Endothelial cell of coronary artery (primary cell): ENCODE results near the gene EME1. TPM values are rescaled to one million over a fixed set of nuclear protein-coding genes. Genes with fewer than 3 reads are reported as not detected.

Source experiments
- total RNA-seq: library from RNA; depleted of rRNA; stranded (reverse); fragments of >200 nt; gene quantifications from 2 replicates; pipeline ENCODE4 v1.2.3, GENCODE V29; 2014

The EME1 gene
- total RNA-seq: 3.6 and 4.0 TPM in 2 replicates

GRCh38 chr17:50372758-50373556, at the start of gene EME1, which contains the start of gene MRPL27:
Gene EME1 (plus strand): TSS chr17:50373229. CDS start chr17:50375209, 1,980 bp downstream.
Gene MRPL27 (minus strand): TSS chr17:50373184. CDS start chr17:50373170, 14 bp downstream.

GRCh38 chr17:50345432-50346312, 27.4 kb upstream of the EME1 start, which contains the start of gene XYLT2:
Gene XYLT2 (plus strand): TSS chr17:50346126. CDS start chr17:50346141, 15 bp downstream.

GRCh38 chr17:50397111-50397918, 24.3 kb downstream of the EME1 start, which contains the start of gene LRRC59:
Gene LRRC59 (minus strand): TSS chr17:50397523. CDS start chr17:50397317, 206 bp downstream.

GRCh38 chr17:50425682-50426471, 52.8 kb downstream of the EME1 start, which contains the start of gene ACSF2:
Gene ACSF2 (plus strand): TSS chr17:50426218. CDS start chr17:50426262, 44 bp downstream.

Other genes with a start within 250 kb of the EME1 start
- 2.8 and 5.0 TPM in 2 replicates for gene SAMD14, start 243.1 kb upstream of the EME1 start, total RNA-seq
- 30.9 and 46.6 TPM in 2 replicates for gene PPP1R9B, start 222.6 kb upstream of the EME1 start, total RNA-seq
- 0.75 TPM in 1 of 2 replicates, not detected in the other for gene SGCA, start 207.2 kb upstream of the EME1 start, total RNA-seq
- 1.2 and 725 TPM in 2 replicates for gene COL1A1, start 171.6 kb upstream of the EME1 start, total RNA-seq
- not detected in 2 replicates for gene TMEM92, start 98.8 kb upstream of the EME1 start, total RNA-seq
- 28.8 and 39.6 TPM in 2 replicates for gene XYLT2, start 27.1 kb upstream of the EME1 start, total RNA-seq
- 54.5 and 68.1 TPM in 2 replicates for gene MRPL27, start within 50 bp of the EME1 start, total RNA-seq
- 162 and 203 TPM in 2 replicates for gene LRRC59, start 24.3 kb downstream of the EME1 start, total RNA-seq
- 13.8 and 17.3 TPM in 2 replicates for gene ACSF2, start 53.0 kb downstream of the EME1 start, total RNA-seq
- not detected in 2 replicates for gene CHAD, start 95.7 kb downstream of the EME1 start, total RNA-seq
- gene RSAD1, start 105.6 kb downstream of the EME1 start, total RNA-seq: 17.4 and 18.9 TPM in 2 replicates
- 0.18 and 1.1 TPM in 2 replicates for gene MYCBPAP, start 135.2 kb downstream of the EME1 start, total RNA-seq
- under 0.01 and 0.09 TPM in 2 replicates for gene EPN3, start 159.5 kb downstream of the EME1 start, total RNA-seq
- gene SPATA20, start 173.9 kb downstream of the EME1 start, total RNA-seq: 37.8 and 41.0 TPM in 2 replicates
- not detected in 2 replicates for gene CACNA1G, start 187.5 kb downstream of the EME1 start, total RNA-seq